GM23248 (cell line): ENCODE results near the gene EPHA3.

Experiments
- EZH2 ChIP-seq: fragments of 200-600 bp; sonication (generic); IDR thresholded peaks from 2 replicates; pipeline ENCODE4 v1.6.1; 2018; ENCODE audit warnings: antibody characterized with exemption, mild to moderate bottlenecking; ENCODE audit not compliant: insufficient read depth, poor library complexity, severe bottlenecking
- EZH2phosphoT487 ChIP-seq: fragments of 200-600 bp; sonication (generic); IDR thresholded peaks from 2 replicates; pipeline ENCODE4 v1.6.1; 2018; ENCODE audit warnings: antibody characterized with exemption, moderate library complexity, mild to moderate bottlenecking, low read depth; ENCODE audit not compliant: insufficient read depth

GRCh38 chr3:89264037-89264560, 156.7 kb downstream of the EPHA3 start:
- no peak for TF ChIP-seq EZH2
- no peak for TF ChIP-seq EZH2phosphoT487
